ENCODE measurements around the gene TOR4A.
A peak's percentile ranks its signal among the peaks of the same experiment; 100 is the strongest.
"Not testable (repeated sequence)": the region's sequence is repeated elsewhere in the genome, so short reads cannot be mapped to it uniquely, and the experiment has no call there.

TOR4A gene

GRCh38 chr9:137253717-137254623, 23.6 kb upstream of the TOR4A start:
- DNase-seq (ENCODE audit: low spot score), result no peak

- DNase-seq (ENCODE audit: low spot score), result peak; percentile 100
Observed at GRCh38 chr9:137254624-137255447, 22.7 kb upstream of the TOR4A start, which contains the start of gene NELFB. TSS of gene NELFB (plus strand) at chr9:137255327.

GRCh38 chr9:137255448-137256114, 21.9 kb upstream of the TOR4A start:
- no peak for DNase-seq (ENCODE audit: low spot score)

DNA sequence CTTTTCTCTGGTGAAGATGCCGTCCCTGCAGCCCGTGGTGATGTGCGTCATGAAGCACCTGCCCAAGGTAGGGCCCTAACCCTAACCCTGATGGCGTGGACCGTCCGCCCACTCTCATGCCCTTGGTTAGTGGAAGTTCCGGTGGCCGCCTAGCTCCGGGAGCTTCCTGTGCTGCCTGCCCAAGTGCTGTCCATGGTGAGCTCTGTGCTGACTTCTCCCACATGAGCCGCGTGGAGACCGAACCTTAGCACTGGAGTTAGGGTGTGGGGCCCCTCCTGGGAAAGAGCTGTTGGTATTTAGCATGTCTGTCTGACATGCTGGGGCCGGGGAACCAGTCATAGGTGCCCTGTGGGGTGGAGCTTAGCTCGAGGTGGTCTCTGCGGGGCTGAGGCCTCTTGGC, 21.2 kb upstream of the TOR4A start:
- DNase-seq (ENCODE audit: low spot score), result no peak

GRCh38 chr9:137256856-137257255, 20.7 kb upstream of the TOR4A start:
- no peak for DNase-seq (ENCODE audit: low spot score)

- not testable (repeated sequence) for DNase-seq (ENCODE audit: low spot score)
Observed at GRCh38 chr9:137262173-137262908, 15.2 kb upstream of the TOR4A start.

DNA sequence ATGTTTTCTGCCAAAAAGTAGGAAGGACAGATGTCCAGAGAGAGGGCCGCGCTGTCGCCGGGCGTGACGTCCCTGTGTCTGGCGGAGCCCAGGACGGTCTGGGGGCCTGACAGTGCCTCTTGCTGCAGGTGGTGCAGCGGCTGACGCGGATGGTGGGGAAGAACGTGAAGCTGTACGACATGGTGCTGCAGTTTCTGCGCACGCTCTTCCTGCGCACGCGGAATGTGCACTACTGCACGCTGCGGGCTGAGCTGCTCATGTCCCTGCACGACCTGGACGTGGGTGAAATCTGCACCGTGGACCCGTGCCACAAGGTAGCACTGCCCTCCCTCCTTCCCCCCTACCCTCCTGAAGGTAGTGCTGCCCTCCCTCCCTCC, 14.6 kb upstream of the TOR4A start:
- no peak for DNase-seq (ENCODE audit: low spot score)

DNA sequence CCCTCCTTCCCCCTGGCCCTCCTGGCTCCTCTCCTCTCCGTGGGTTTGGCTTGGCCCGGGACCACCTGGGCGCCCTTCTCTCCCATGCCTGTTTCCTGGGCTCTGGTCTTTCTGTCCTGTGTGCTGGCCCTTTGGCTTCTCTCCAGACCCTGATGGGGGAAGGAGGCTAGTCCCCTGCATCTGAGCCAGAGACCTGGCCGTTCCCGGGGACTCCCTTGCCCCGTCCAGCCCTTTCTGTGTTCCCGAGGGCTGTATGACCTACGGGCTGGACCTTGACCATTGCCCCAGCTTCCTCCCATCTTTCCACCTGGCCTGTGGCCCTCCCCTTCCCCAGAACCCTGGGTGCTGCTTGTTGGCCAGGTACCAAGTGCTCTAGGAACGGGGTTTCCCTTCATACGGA, 14.0 kb upstream of the TOR4A start:
- no peak for DNase-seq (ENCODE audit: low spot score)

DNA sequence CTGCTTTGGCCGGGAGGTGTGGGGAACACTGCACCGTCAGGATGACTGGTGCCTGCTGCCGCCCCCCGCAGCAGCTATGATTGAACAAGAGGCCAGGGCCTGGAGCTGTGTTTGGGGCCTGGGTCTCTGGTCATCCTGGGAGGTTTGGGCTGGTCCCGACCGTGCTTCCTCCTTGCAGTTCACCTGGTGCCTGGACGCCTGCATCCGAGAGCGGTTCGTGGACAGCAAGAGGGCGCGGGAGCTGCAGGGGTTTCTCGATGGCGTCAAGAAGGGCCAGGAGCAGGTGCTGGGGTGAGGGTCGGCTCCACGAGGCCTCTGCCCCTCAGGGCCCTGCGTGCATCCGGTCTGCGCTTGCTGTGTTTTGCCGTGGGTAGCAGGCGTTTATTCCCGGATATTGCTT, 13.5 kb upstream of the TOR4A start:
- no peak for DNase-seq (ENCODE audit: low spot score)

GRCh38 chr9:137265496-137266161, 11.9 kb upstream of the TOR4A start:
- DNase-seq (ENCODE audit: low spot score), result no peak

GRCh38 chr9:137266162-137266527, 11.4 kb upstream of the TOR4A start:
- DNase-seq (ENCODE audit: low spot score), result no peak

DNA sequence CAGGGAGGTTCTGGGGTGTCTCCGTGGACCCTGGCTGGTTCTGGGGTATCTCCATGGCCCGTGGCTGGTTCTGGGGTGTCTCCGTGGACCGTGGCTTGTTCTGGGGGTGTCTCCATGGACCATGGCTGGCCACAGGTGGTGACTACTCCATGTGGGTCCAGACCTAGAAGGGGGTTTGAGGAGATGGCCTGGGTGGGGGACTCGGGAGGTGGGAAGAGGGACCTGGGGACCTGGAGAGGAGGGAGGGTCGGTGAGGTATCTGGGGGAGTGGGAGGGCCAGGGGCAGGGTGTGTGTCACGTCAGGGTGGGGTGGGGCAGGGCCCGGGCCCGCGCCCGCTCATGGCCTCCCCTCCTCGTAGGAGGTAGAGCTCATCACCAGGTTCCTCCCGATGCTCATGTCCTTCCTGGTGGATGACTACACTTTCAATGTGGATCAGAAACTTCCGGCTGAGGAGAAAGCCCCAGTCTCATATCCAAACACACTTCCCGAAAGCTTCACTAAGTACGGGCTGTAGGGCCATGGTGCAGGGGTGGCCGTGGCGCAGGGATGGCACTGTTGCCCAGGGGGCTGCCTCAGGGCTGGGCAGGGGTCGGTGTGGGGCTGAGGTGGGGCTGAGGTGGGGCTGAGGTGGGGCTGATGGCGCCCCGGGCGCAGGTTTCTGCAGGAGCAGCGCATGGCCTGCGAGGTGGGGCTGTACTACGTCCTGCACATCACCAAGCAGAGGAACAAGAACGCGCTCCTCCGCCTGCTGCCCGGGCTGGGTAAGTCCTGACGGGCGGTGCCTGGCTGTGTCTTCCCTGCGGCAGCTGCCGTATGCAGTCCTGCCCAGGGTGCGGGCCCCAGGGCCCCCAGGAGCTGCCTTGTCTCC, 10.7 kb upstream of the TOR4A start:
- DNase-seq (ENCODE audit: low spot score), result no peak

- no peak for DNase-seq (ENCODE audit: low spot score)
Observed at GRCh38 chr9:137267933-137268355, 9.6 kb upstream of the TOR4A start.

GRCh38 chr9:137268538-137269201, 8.9 kb upstream of the TOR4A start:
- DNase-seq (ENCODE audit: low spot score), result no peak

GRCh38 chr9:137269231-137269772, 8.2 kb upstream of the TOR4A start:
- DNase-seq (ENCODE audit: low spot score), result no peak

GRCh38 chr9:137270929-137271695, 6.4 kb upstream of the TOR4A start:
- no peak for DNase-seq (ENCODE audit: low spot score)

- no peak for DNase-seq (ENCODE audit: low spot score)
Observed at GRCh38 chr9:137271696-137272076, 5.8 kb upstream of the TOR4A start.

DNA sequence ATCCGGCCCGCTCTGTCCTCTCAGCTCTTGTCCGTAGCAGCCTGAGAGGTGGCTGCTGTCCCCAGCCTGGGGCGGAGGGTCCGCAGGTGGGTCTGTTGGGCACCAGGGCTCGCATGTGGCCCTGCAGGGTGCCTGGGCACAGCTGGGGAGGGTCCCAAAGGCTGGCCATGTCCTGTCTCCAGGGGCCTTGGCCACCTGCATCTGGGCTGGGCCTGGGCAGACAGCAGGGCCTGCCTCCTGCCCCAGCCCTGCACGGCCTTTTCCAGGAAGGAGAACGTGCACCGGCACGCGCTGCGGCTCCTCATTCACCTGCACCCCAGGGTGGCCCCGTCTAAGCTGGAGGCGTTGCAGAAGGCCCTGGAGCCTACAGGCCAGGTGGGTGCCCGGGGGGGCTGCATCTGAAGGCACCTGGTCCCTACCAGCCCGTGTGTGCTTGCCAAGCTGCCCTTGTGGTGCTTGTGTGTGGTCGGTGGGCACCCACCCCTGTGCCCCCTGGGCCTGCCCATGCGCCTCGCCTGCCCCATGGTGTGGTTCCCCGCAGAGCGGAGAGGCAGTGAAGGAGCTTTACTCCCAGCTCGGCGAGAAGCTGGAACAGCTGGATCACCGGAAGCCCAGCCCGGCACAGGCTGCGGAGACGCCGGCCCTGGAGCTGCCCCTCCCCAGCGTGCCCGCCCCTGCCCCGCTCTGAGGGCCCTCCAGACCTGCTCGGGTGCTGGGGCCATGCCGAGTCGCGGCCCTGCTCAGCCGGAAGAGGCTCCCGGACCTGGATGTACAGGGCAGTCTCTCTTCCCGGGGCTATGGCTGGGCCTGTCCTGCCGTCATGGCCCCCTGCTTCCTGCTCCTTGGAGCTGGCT, 5.1 kb upstream of the TOR4A start:
- no peak for DNase-seq (ENCODE audit: low spot score)

Measured in D341Med (cell line).